Skin of body (tissue), 2 donors: ENCODE data around the gene CTAG2. TPM values are rescaled to one million over a fixed set of nuclear protein-coding genes. Genes with fewer than 3 reads are reported as not detected.
A peak's percentile ranks its signal among the peaks of the same experiment; 100 is the strongest.
"Not testable (repeated sequence)": the region's sequence is repeated elsewhere in the genome, so short reads cannot be mapped to it uniquely, and the experiment has no call there.

ENCODE experiments used
- DNase-seq: peaks from one replicate; lab custom pipeline; 2025; lab: John Stamatoyannopoulos, UW
- total RNA-seq: library from RNA; depleted of rRNA; stranded (reverse); fragments of >200 nt; gene quantifications from one replicate; pipeline ENCODE4 v1.2.3, GENCODE V29; 2014

Gene CTAG2
- total RNA-seq, result not detected

- DNase-seq, result not testable (repeated sequence)
Measured at GRCh38 chrX:154653413-154653812, at the start of gene CTAG2. TSS of gene CTAG2 (minus strand) at chrX:154653579. CDS start at chrX:154653515, 64 bp downstream.

GRCh38 chrX:154698630-154699248 is 45.4 kb upstream of the CTAG2 start:
- DNase-seq, result no peak

GRCh38 chrX:154696676-154697045 is 43.3 kb upstream of the CTAG2 start:
- no peak for DNase-seq

DNA sequence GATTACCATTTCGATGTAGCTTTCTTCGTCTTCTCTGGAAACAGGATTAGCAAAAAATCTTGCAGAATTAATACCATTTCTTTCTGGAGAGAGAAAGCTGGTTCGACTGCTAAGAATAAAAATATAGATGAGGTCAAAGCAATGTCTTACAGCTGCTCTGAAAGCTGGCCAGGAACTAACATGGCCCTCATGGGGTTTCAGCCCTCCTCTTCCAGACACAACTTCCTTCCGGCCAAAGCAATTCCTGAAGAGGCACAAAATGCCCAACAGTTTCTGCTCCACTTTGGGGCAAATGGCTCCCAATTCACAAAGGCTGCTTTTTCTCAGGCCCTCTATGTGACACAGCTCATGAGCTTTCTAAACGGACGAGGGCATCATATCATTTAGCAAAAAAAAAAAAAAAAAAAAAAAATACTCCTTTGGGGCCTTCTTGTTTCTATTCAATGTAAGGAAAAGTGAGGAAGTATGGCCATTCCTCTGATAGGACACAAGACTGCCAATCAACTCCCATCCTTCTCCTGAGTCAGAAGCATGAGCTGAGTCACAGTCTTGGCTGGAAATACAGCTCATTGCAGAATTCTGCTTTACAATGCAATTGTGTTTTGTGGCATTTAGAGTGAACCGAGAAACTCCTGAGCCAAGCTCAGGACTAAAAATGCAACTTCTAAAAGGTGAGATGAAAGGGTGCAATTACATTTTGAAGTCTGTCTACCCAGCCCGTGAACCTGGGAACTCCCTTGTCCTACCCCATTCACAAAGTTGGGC is 42.7 kb upstream of the CTAG2 start:
- DNase-seq, result peak; percentile 79

DNA sequence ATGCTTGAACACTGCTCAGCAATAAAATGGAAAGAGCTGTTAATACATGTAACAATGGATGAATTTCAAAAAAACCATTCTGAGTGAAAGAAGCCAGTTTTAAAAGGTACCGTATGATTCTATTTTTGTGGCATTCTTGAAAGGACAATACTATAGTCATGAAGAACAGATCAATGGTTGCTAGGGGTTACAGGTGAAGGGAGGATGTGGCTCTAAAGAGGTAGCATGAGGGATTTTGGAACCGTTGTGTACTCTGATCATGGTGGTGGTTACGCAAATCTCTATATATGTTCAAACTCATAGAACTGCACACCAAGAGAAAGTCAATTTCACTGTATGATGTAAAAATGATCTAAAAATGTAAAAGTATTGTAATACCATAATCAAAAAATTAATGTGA is 40.0 kb upstream of the CTAG2 start:
- no peak for DNase-seq

GRCh38 chrX:154690438-154690837 is 37.1 kb upstream of the CTAG2 start:
- DNase-seq, result not testable (repeated sequence)

DNA sequence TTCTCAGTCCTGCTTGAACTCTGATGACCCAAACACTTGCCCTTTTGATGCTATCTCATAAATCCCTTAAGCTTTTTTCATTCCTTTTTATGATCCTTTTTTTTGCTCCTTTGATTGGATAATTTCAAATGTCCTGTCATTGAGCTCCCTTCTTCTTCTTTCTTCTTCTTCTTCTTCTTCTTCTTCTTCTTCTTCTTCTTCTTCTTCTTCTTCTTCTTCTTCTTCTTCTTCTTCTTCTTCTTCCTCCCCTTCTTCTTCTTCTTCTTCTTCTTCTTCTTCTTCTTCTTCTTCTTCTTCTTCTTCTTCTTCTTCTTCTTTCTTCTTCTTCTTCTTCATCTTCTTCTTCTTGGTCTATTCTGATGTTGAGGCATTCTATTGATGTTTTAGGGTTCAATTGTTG is 18.7 kb upstream of the CTAG2 start:
- DNase-seq, result not testable (repeated sequence)

GRCh38 chrX:154670848-154671247 is 17.5 kb upstream of the CTAG2 start:
- not testable (repeated sequence) for DNase-seq

- DNase-seq, result no peak
Measured at GRCh38 chrX:154661899-154662298, 8.5 kb upstream of the CTAG2 start.

- no peak for DNase-seq
Measured at GRCh38 chrX:154661170-154661569, 7.8 kb upstream of the CTAG2 start.

DNA sequence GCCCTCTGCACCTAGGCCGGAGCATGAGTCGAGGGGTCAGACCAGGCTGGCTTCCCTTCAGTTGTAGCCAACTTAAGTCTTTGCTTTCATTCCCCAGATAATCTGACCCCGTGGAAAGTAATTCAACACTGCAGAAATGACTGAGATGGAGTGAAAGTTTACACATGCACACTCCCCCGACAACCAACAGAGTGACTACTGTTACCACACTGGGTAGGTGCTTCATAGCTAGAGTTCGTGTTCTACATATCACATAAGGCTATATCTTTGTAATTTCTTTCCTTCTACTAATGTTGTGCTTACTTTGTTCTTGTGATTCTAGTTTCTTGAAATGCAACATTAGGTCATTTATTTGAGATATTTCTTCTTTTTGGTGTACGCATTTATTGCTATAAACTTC is 7.2 kb upstream of the CTAG2 start:
- no peak for DNase-seq

DNA sequence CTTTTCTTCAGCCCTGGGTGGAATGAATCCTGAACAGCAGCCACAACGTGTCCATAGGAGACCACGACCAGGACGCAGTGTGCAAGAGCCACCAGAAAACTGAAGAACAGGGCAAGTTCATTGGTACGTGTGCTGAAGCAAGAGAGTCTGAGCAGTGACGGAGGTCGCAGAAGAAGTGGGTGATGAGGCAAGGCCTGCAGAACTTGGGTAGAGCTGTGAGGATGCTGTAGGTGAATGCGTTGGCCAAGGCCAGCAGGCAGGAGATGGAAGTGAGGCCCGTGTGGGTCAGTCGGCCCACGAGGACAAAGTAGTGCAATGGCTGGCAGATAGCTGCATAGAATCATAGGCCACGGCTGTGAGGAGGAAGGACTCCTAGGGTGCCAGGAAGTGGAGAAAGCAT is 5.6 kb upstream of the CTAG2 start:
- DNase-seq, result no peak

DNA sequence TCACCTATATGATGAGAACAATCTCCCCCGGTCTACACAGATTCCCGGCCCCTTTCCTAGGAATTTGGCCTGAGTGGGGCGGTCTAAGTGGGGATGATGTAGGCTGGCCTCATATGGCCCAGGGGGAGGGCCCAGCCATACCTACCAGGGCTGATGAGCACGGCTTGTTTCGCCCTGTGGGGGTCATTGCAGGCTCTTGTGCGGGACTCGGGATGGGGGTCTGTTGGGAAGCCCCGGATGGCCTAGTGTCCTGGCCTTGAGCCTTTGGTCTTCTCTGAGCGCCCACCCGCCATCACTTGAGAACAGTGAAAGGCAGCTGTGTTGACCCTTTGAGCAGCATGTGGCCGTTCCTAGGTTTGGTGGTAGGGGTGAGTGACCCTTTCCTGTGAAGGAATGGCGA is 4.8 kb upstream of the CTAG2 start:
- DNase-seq, result no peak

DNA sequence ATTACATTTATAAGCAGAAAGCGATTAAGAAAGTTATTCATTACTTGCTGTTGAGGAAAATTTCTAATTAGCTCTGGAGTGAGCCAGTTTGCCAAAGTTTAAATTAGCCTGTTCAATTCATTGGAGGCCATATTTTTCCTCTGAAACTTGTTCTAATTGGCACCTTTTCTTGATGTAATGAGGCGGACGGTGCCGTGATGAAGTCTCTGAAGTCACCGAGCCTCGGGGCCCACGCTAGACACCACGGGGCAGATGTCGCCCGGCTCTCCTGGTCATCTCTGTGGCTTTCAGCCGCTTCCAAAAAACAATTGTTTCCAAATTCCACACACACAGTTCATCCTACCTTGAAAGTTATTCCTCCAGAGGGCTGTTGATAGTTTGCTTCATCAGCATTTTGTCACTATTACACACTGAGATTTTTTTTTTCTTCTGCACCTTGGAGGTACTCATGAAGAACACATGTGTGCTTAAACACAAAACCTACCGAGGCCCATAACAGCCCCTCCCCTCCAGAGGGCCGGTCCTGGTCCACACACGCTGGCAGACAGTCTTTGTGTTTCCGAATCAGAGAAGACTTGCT is 3.9 kb upstream of the CTAG2 start:
- DNase-seq, result no peak

GRCh38 chrX:154655786-154656185 is 2.4 kb upstream of the CTAG2 start:
- DNase-seq, result no peak

- no peak for DNase-seq
Measured at GRCh38 chrX:154655346-154655745, 2.0 kb upstream of the CTAG2 start.

GRCh38 chrX:154654925-154655324 is 1.5 kb upstream of the CTAG2 start:
- no peak for DNase-seq

GRCh38 chrX:154654372-154654771 is 993 bp upstream of the CTAG2 start:
- DNase-seq, result no peak

DNA sequence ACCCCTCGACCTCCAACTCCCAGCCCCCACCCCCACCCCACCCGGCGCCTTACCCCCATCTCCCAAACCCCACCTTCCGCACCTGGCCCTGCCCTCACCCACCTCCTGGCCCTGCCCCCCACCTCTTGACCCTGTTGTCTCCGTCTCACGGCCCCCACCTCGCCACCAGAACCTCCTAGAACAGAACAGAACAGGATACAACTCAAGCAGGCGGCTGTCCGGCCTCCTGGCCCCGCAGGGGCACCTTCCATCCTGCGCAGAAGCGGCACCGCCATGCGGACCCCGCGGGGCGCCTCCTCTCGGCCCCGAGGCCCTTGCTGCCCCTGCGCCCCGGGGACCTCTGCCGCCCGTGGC is 354 bp downstream of the CTAG2 start:
- DNase-seq, result no peak

- no peak for DNase-seq
Measured at GRCh38 chrX:154652311-154653047, 900 bp downstream of the CTAG2 start.

- DNase-seq, result no peak
Measured at GRCh38 chrX:154650221-154650510, 3.2 kb downstream of the CTAG2 start.

GRCh38 chrX:154649503-154650220 is 3.7 kb downstream of the CTAG2 start:
- DNase-seq, result no peak
